Brain microvascular endothelial cell (primary cell): Measurements from ENCODE around the gene ODAM.
"Not testable (repeated sequence)": the region's sequence is repeated elsewhere in the genome, so short reads cannot be mapped to it uniquely, and the experiment has no call there.

Experiments used
- DNase-seq: peaks from one replicate; pipeline ENCODE4 v3.0.0-alpha.2; 2020
- H3K27ac ChIP-seq: fragments of 250-450 bp; sonication (Bioruptor Pico); 2 replicates; pipeline ENCODE4 v1.5.1; 2020; ENCODE audit warnings: mild to moderate bottlenecking, moderate library complexity
- H3K27me3 ChIP-seq: fragments of 250-450 bp; sonication (Bioruptor Pico); replicated peaks from 2 replicates; pipeline ENCODE4 v1.5.1; 2020; ENCODE audit warnings: mild to moderate bottlenecking
- H3K36me3 ChIP-seq: fragments of 250-450 bp; sonication (Bioruptor Pico); replicated peaks from 2 replicates; pipeline ENCODE4 v1.5.1; 2020; ENCODE audit warnings: mild to moderate bottlenecking
- H3K4me3 ChIP-seq: 2 replicates; pipeline ENCODE4 v1.5.1; 2011; ENCODE audit warnings: low read depth, mild to moderate bottlenecking, control low read depth, low read length, moderate library complexity
- in situ Hi-C: cut with HindIII; loops from 2 replicates; pipeline ENCODE4 v1.10.0; 2017; ENCODE audit warnings: low sequenced_read_pairs, low pct_ligation_motif_present
- TF ChIP-seq, protein P1 (sequence below): IDR thresholded peaks from 2 replicates; pipeline ENCODE4 v1.5.1; 2011; ENCODE audit warnings: low read depth, mild to moderate bottlenecking, moderate library complexity, low read length, control low read depth, inconsistent platforms; ENCODE audit errors: missing control alignments

Gene ODAM

DNA sequence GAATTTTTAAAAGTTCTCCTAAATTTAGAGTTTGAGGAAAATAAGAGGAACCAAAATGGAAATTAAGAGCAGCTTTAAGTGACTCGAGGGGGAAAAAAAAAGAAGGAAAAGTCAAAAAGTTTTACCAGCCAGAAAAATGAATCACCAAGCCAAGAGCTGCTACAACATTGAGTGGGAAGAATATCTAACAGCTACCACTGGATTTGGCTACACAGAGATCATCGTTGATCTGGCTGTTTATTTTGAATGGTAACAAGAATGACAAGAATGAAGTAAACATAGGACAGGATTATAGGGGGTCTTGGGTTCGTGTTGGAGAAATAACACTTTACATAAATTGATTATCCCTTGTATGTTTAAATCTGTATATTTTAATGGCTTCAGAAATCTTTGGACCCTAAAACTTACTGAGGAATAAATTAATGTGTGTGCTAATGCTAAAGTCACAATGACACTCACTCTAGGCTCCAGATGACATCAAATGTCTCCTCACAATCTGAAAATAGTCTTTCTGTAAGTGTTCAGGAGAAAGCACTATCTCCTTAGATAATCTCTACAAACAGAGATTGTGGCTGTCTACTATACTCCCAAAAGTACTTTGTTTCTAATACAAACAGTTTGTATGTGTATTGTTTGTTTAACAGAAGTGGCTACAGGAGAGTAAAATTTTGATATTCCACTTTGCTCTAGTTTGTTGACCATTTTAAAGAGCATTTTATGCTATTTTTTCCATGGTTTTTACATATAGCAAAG, 43.8 kb downstream of the ODAM start:
- H3K27me3 ChIP-seq = no peaks in the 10 kb centered on the region
- in situ Hi-C loops = no loop called here
- no peak overlapping the region for H3K27ac ChIP-seq
- DNase-seq = no peak
- TF ChIP-seq, protein P1, sequence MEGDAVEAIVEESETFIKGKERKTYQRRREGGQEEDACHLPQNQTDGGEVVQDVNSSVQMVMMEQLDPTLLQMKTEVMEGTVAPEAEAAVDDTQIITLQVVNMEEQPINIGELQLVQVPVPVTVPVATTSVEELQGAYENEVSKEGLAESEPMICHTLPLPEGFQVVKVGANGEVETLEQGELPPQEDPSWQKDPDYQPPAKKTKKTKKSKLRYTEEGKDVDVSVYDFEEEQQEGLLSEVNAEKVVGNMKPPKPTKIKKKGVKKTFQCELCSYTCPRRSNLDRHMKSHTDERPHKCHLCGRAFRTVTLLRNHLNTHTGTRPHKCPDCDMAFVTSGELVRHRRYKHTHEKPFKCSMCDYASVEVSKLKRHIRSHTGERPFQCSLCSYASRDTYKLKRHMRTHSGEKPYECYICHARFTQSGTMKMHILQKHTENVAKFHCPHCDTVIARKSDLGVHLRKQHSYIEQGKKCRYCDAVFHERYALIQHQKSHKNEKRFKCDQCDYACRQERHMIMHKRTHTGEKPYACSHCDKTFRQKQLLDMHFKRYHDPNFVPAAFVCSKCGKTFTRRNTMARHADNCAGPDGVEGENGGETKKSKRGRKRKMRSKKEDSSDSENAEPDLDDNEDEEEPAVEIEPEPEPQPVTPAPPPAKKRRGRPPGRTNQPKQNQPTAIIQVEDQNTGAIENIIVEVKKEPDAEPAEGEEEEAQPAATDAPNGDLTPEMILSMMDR = no peak
- no peaks in the 10 kb centered on the region for H3K36me3 ChIP-seq
- H3K4me3 ChIP-seq = no peak overlapping the region

DNA sequence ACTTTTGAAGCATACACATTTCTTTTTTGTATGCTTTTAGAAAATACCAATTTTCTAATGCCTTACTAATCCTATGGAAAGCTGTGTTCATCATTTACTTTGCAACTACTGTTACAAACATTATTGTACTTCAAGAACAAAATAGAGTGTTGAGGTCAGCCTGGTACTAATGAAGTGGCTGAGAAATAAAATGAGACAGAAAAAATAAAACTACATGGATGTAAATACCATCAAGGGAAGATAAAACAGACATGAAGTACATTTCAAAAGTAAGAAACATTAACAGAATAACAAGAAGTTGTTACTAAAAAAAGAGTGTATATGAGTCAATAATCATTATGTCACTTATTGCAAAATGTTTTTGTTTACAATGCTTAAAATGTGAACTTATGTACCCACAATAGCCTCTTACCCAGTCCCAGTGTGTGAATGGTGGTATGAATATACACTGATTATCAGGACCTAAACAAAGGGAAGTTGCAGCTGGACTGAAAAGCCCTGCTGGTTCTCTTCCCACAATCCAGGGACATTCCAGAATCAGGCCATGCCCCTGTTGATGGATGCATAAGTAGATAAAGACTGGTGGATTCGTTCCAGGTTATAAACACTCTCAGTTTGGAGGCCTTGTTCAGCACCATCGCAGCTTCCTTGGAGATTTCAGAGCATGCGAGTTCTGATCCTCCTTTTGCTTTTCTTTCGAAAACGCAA, 44.5 kb downstream of the ODAM start:
- Histone ChIP-seq H3K4me3 (no peak overlapping the region), H3K27me3 (no peaks in the 10 kb centered on the region), H3K27ac (no peak overlapping the region), H3K36me3 (no peaks in the 10 kb centered on the region)
- in situ Hi-C loops = no loop called here
- TF ChIP-seq, protein P1 = no peak
- peak; percentile 11 for DNase-seq

DNA sequence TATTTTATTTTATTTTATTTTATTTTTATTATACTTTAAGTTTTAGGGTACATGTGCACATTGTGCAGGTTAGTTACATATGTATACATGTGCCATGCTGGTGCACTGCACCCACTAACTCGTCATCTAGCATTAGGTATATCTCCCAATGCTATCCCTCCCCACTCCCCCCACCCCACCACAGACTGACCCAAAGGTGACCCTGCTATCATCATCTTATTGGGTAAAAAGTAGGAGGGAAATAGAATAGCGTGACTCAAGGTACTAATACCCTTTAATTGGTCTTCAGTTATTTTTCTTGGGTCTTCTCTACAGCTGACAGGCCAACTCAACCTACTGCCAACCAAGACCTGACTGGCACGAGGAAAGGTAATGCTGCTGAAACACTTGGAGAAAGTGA, 46.8 kb downstream of the ODAM start, which contains the start of gene CSN3:
TSS of gene CSN3 (plus strand) at position 301 of the 400 bp plus-strand sequence. CDS start 2,223 bp downstream, outside the sequence.
- H3K4me3 ChIP-seq, DNase-seq, in situ Hi-C loops, H3K36me3 ChIP-seq, H3K27ac ChIP-seq, H3K27me3 ChIP-seq: not testable (repeated sequence)

DNA sequence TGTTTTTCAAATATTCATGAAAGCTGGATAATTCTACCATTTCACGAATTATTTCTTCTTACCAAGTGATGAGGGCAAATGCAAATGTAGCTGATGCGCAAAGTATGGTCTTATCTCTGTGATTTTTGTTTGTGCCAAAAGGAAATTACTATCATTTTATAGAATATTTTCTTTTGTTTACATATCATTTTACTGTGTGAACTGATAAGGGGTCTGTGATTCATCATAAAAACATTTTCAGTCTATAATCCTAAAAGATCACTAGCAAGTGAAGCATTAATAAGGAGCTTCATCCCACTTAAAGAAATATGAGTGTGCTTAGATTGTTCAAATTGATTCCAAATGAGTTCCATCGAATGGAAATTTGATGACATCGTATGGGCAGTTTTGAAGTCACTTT, 47.6 kb downstream of the ODAM start:
- TF ChIP-seq, protein P1 = no peak
- no peaks in the 10 kb centered on the region for H3K36me3 ChIP-seq
- no peak for DNase-seq
- H3K4me3 ChIP-seq = no peak overlapping the region
- H3K27me3 ChIP-seq = no peaks in the 10 kb centered on the region
- no peak overlapping the region for H3K27ac ChIP-seq
- in situ Hi-C loops = no loop called here

- no peaks in the 10 kb centered on the region for H3K36me3 ChIP-seq
- TF ChIP-seq, protein P1 = no peak
- H3K27me3 ChIP-seq = no peaks in the 10 kb centered on the region
- no peak overlapping the region for H3K27ac ChIP-seq
- H3K4me3 ChIP-seq = no peak overlapping the region
- in situ Hi-C loops = no loop called here
- no peak for DNase-seq
These were observed 55.9 kb downstream of the ODAM start for GRCh38 chr4:70251250-70251944.

DNA sequence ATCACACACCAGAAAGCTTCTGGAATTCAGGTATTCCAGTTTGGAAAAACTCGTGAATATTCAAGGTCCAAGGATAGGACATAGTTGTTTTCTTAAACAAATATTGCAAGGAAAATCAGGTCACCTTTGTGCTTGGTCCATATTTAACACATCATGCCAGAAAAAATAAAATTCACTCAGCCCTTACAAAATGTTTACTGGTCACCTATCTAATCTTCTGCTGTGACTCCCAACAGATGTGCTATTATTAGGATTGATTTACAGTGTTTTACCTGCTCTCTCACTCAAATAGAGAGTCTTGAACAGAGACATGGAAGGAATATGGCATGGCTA, 56.4 kb downstream of the ODAM start:
- TF ChIP-seq, protein P1 = no peak
- in situ Hi-C loops = no loop called here

More for the DNA sequence above, 56.4 kb downstream of the ODAM start:
- no peaks in the 10 kb centered on the region for H3K36me3 ChIP-seq
- H3K27me3 ChIP-seq = no peaks in the 10 kb centered on the region
- DNase-seq = no peak
- no peak overlapping the region for H3K4me3 ChIP-seq
- no peak overlapping the region for H3K27ac ChIP-seq
